A673 (cell line): Measurements from ENCODE around the gene TMEM255A. TPM values are rescaled to one million over a fixed set of nuclear protein-coding genes. Genes with fewer than 3 reads are reported as not detected.

Experiments used
- Bru-seq: library from RNA; stranded (reverse); fragments of 400-500 nt; gene quantifications from one replicate; lab custom pipeline; 2021; lab: Mats Ljungman, UMichigan
- BruChase-seq, 2 experiments: library from RNA; stranded (reverse); fragments of 400-500 nt; gene quantifications; one replicate each; lab custom pipeline; 2021; lab: Mats Ljungman, UMichigan
- BruUV-seq: library from RNA; stranded (reverse); fragments of 400-500 nt; replicated peaks from 2 replicates; lab custom pipeline; 2021; lab: Mats Ljungman, UMichigan
- CTCF ChIA-PET: fragments of 300-600 bp; sonication (Branson Sonifier 250); formaldehyde crosslinking; loops from one replicate; lab custom pipeline; 2022; ENCODE audit warnings: antibody characterized with exemption; lab: Charles Lee
- POLR2A ChIA-PET: fragments of 300-600 bp; sonication (Branson Sonifier 250); formaldehyde crosslinking; loops from one replicate; lab custom pipeline; 2022; ENCODE audit warnings: antibody characterized with exemption; ENCODE audit not compliant: low non-redundant PET; lab: Charles Lee
- DNase-seq: peaks from one replicate; pipeline ENCODE4 v3.0.0-alpha.2; 2015; ENCODE audit warnings: low spot score
- H3K27ac ChIP-seq: fragments of 200-600 bp; sonication (generic); 2 replicates; pipeline ENCODE4 v1.5.1; 2016; ENCODE audit warnings: mixed run types, low read depth, mild to moderate bottlenecking, mixed read lengths, antibody characterized with exemption, low read length; ENCODE audit not compliant: poor library complexity, severe bottlenecking
- H3K27me3 ChIP-seq: fragments of 200-600 bp; sonication (generic); replicated peaks from 2 replicates; pipeline ENCODE4 v1.6.1; 2017; ENCODE audit warnings: mixed run types, low read depth, mild to moderate bottlenecking, mixed read lengths, antibody characterized with exemption, low read length; ENCODE audit not compliant: insufficient read depth, poor library complexity
- H3K36me3 ChIP-seq: fragments of 200-600 bp; sonication (generic); 2 replicates; pipeline ENCODE4 v1.6.1; 2016; ENCODE audit warnings: mixed run types, mild to moderate bottlenecking, mixed read lengths, antibody characterized with exemption, low read length; ENCODE audit not compliant: insufficient read depth, poor library complexity, severe bottlenecking
- H3K4me1 ChIP-seq: fragments of 200-600 bp; sonication (generic); 2 replicates; pipeline ENCODE4 v1.6.1; 2017; ENCODE audit warnings: mixed run types, mild to moderate bottlenecking, mixed read lengths, antibody characterized with exemption, low read length; ENCODE audit not compliant: insufficient read depth, poor library complexity, severe bottlenecking
- H3K4me3 ChIP-seq: fragments of 200-600 bp; sonication (generic); 2 replicates; pipeline ENCODE4 v1.5.1; 2016; ENCODE audit warnings: low read depth, mixed run types, mild to moderate bottlenecking, mixed read lengths, low read length; ENCODE audit not compliant: poor library complexity, severe bottlenecking
- H3K9me3 ChIP-seq: fragments of 200-600 bp; sonication (generic); 2 replicates; pipeline ENCODE4 v1.6.1; 2016; ENCODE audit warnings: mixed run types, low read depth, mild to moderate bottlenecking, mixed read lengths, antibody characterized with exemption, low read length; ENCODE audit not compliant: poor library complexity, severe bottlenecking
- CTCF ChIP-seq: fragments of 300-800, 200-600 bp; sonication (generic); conservative IDR thresholded peaks from 2 replicates; pipeline ENCODE4 v1.5.1; 2017; ENCODE audit warnings: low read depth, mild to moderate bottlenecking, antibody characterized with exemption, low read length, moderate library complexity, mixed read lengths
- EZH2 ChIP-seq: fragments of 200-600 bp; sonication (generic); IDR thresholded peaks from 2 replicates; pipeline ENCODE4 v1.6.1; 2017; ENCODE audit warnings: borderline replicate concordance, low read depth, mild to moderate bottlenecking, mixed read lengths, antibody characterized with exemption, low read length; ENCODE audit not compliant: poor library complexity, severe bottlenecking
- intact Hi-C: fragments of 100-400 bp; cut with micrococcal nuclease; formaldehyde crosslinking; loops from one replicate; pipeline ENCODE4 v1.10.0; 2022; ENCODE audit not compliant: unreplicated experiment
- long read RNA-seq: library from polyadenylated mRNA; stranded (forward); transcript quantifications from one replicate; pipeline ENCODE4 v2.0.0, GENCODE V29; 2022
- total RNA-seq: library from RNA; stranded (reverse); gene quantifications from 2 replicates; pipeline ENCODE4 v1.2.3, GENCODE V29; 2021

The TMEM255A gene
- 0.56 and 0.79 TPM in 2 replicates for total RNA-seq
- percentile 16 among the genes with signal in this experiment for Bru-seq, nascent RNA
- percentile 22 among the genes with signal in this experiment for BruChase-seq, experiment 1, labeled RNA remaining after a 2-hour chase
- BruChase-seq, experiment 2, labeled RNA remaining after a 6-hour chase, result percentile 19 among the genes with signal in this experiment
- long read RNA-seq, partial matches to known transcripts, result 0 of 1 reads
- long read RNA-seq, other reads (novel, unspliced or antisense), result 1 of 1 reads

DNA sequence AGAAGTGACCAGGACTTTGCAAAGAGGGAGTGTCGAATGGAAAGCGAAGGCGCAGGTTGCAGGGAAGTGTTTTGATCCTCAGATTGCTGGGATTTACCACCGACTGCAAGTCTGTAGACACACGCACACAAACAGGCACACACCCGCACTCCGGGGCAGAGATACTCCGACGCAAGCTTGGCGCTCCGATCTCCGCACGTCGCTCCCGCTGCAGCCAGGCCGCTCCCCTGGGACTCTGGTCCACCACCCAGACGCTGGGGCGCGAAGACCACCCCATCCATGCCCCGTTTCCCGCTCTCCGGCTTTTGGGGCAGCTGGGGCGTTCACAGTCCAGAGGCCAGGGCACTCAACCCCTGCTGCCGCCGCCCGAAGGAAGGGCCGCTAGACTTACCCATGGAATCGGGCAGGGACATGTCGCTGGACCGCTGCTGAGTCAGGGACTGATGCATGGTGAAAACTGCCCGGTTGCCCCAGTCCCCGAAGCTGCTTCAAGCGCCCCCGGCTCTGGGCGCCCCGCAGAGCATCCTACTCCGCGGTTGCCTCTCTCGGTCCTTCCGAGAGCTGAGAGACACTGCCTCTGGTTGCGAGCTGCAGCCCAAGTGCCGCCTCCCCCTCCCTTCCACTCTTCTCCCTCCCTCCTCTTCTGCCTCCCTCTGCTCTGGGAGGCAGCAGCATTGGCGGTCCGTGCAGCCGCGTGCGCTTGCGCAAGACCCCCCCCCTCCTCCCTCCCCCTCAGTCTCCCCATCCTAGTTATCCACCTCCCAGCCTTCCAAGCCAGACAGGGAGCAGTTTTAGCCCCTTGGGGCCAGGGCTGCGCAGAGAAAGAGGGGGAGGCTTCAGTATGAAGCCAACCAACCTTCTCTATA, at the start of gene TMEM255A:
Gene TMEM255A (minus strand): TSS at position 601 of the 866 bp plus-strand sequence. CDS start 152 bp downstream, at position 449.
- Histone ChIP-seq H3K4me1 (peaks cover 5% of the 10 kb centered on the region), H3K27me3 (no peaks in the 10 kb centered on the region), H3K4me3 (peak within 1 kb of the TSS; percentile 39), H3K27ac (no peak within 1 kb of the TSS), H3K36me3 (no peaks in the 10 kb centered on the region), H3K9me3 (no peaks in the 10 kb centered on the region)
- POLR2A ChIA-PET, result interaction anchor here (0.8 kb wide), 1 partner anchor 93 kb away, joined by 5 read pairs; no protein-coding TSS in a partner anchor
- CTCF ChIA-PET, result interaction anchor here (0.5 kb wide), 1 partner anchor 12 kb away, joined by 3 read pairs; no protein-coding TSS in a partner anchor
- no TSS peak for BruUV-seq
- TF ChIP-seq CTCF (no peak), EZH2 (no peak)
- DNase-seq, result peak; percentile 26
- intact Hi-C loops, result no loop called here

DNA sequence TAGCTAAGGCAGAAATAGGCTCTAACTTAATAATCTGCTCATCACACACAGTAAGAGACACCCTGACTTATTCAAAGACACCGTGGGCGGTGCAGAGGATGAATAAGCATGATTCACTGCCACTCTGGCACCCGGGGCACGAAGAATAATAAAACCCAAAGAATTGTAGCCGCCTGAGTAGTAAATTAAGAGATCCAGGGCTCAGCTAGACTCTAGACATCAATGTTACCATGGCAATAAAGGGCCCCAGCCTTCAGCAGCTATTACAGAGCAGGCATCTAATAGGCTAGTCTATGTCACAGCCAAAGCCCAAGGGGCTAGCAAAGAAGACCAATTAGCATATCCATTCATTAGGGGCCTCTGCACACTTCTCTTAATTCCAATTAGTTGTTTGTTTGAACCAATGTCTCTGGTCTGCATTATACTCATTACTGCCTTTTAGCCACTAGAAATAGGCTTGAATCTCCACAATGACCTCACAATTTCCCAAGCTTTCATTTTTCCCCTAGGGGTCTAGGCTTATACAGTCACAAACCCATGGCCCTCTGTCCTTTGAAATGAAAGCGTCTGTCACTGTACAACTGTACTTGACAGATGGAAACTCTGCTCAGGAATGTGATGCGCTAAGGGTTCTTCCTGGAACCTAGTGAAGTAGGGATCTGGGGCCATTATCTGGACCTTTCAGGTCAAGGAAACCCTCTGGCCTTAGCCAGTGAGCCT, 47.6 kb upstream of the TMEM255A start:
- ChIA-PET POLR2A (no interaction called here), CTCF (interaction anchor here (0.5 to 1.2 kb wide), 2 partner anchors 39 to 87 kb away, joined by 3 read pairs; no protein-coding TSS in a partner anchor)
- H3K4me1 ChIP-seq, result peaks cover 28% of the 10 kb centered on the region
- peak; percentile 92 for DNase-seq
- H3K9me3 ChIP-seq, result no peaks in the 10 kb centered on the region
- H3K27ac ChIP-seq, result no peak overlapping the region
- H3K27me3 ChIP-seq, result no peaks in the 10 kb centered on the region
- H3K4me3 ChIP-seq, result no peak overlapping the region
- TF ChIP-seq CTCF (no peak), EZH2 (no peak)
- no peaks in the 10 kb centered on the region for H3K36me3 ChIP-seq
- intact Hi-C loops, result no loop called here
- no TSS peak for BruUV-seq

GRCh38 chrX:120357186-120357585, 45.9 kb upstream of the TMEM255A start:
- TF ChIP-seq CTCF, result no peak
- TF ChIP-seq EZH2, result no peak
- Histone ChIP-seq H3K4me1 (peaks cover 17% of the 10 kb centered on the region), H3K9me3 (no peaks in the 10 kb centered on the region), H3K4me3 (no peak overlapping the region), H3K27me3 (no peaks in the 10 kb centered on the region), H3K27ac (no peak overlapping the region), H3K36me3 (no peaks in the 10 kb centered on the region)
- BruUV-seq, result no TSS peak
- no peak for DNase-seq
- POLR2A ChIA-PET, result no interaction called here
- intact Hi-C loops, result no loop called here
- CTCF ChIA-PET, result no interaction called here
